DND-41 (cell line): ENCODE measurements around the gene PAEP.

Experiments used
- ATAC-seq: fragments of 200-7000 bp; cut with Tn5 transposase; 3 replicates; pipeline ENCODE4 v1.9.1; 2021; ENCODE audit warnings: low read depth; ENCODE audit not compliant: insufficient read depth
- DNase-seq: peaks from one replicate; pipeline ENCODE4 v3.0.0-alpha.2; 2020
- H2AFZ ChIP-seq: 2 replicates; pipeline ENCODE4 v1.6.0; 2012; ENCODE audit warnings: low read depth, low read length
- H3K27ac ChIP-seq: 2 replicates; pipeline ENCODE4 v1.5.1; 2012; ENCODE audit warnings: low read length, inconsistent platforms
- H3K27me3 ChIP-seq: fragments of 200-600 bp; sonication (generic); 2 replicates; pipeline ENCODE4 v1.6.0; 2012; ENCODE audit warnings: low read length, mild to moderate bottlenecking, inconsistent platforms; ENCODE audit not compliant: insufficient read depth, poor library complexity
- H3K36me3 ChIP-seq: 2 replicates; pipeline ENCODE4 v1.5.1; 2012; ENCODE audit warnings: low read length, inconsistent platforms; ENCODE audit not compliant: insufficient read depth
- H3K4me1 ChIP-seq: 2 replicates; pipeline ENCODE4 v1.5.1; 2012; ENCODE audit warnings: mild to moderate bottlenecking, low read length; ENCODE audit not compliant: insufficient read depth
- H3K4me2 ChIP-seq: 2 replicates; pipeline ENCODE4 v1.6.0; 2012; ENCODE audit warnings: mild to moderate bottlenecking, moderate library complexity, low read length, inconsistent platforms; ENCODE audit not compliant: insufficient read depth
- H3K4me3 ChIP-seq, 2 experiments: fragments of 200-600 bp in 1 of 2; shearing (Covaris generic) in 1 of 2; 2 replicates each; pipeline ENCODE4 v1.5.1; 2012 to 2016; ENCODE audit warnings: inconsistent platforms in 2 of 2, low read length in 2 of 2, mild to moderate bottlenecking in 2 of 2, low read depth in 1 of 2, moderate library complexity in 1 of 2
- H3K79me2 ChIP-seq: 2 replicates; pipeline ENCODE4 v1.6.0; 2012; ENCODE audit warnings: low read length, inconsistent platforms; ENCODE audit not compliant: insufficient read depth
- H3K9ac ChIP-seq: 2 replicates; pipeline ENCODE4 v1.6.0; 2012; ENCODE audit warnings: low read depth, mild to moderate bottlenecking, inconsistent platforms, low read length, moderate library complexity
- H3K9me3 ChIP-seq: 2 replicates; pipeline ENCODE4 v1.5.1; 2012; ENCODE audit warnings: low read length, moderate library complexity, mild to moderate bottlenecking, inconsistent platforms; ENCODE audit not compliant: insufficient read depth, severe bottlenecking
- H4K20me1 ChIP-seq: 2 replicates; pipeline ENCODE4 v1.6.0; 2012; ENCODE audit warnings: low read length; ENCODE audit not compliant: insufficient read depth
- EZH2 ChIP-seq: IDR thresholded peaks from 3 replicates; pipeline ENCODE4 v1.6.1; 2012; ENCODE audit warnings: borderline replicate concordance, low read depth, mild to moderate bottlenecking, moderate library complexity, low read length, inconsistent platforms; ENCODE audit not compliant: severe bottlenecking
- TF ChIP-seq, protein P1 (sequence below): IDR thresholded peaks from 2 replicates; pipeline ENCODE4 v1.5.1; 2012; ENCODE audit warnings: borderline replicate concordance, low read length, moderate library complexity, mild to moderate bottlenecking; ENCODE audit not compliant: poor library complexity, severe bottlenecking; ENCODE audit errors: extremely low read depth

PAEP gene

GRCh38 chr9:135565141-135565628, 3.6 kb downstream of the PAEP start:
- no peak overlapping the region for H2AFZ ChIP-seq
- H3K9me3 ChIP-seq, result no peaks in the 10 kb centered on the region
- no peak overlapping the region for H3K9ac ChIP-seq
- no peak for TF ChIP-seq EZH2
- TF ChIP-seq, protein P1, sequence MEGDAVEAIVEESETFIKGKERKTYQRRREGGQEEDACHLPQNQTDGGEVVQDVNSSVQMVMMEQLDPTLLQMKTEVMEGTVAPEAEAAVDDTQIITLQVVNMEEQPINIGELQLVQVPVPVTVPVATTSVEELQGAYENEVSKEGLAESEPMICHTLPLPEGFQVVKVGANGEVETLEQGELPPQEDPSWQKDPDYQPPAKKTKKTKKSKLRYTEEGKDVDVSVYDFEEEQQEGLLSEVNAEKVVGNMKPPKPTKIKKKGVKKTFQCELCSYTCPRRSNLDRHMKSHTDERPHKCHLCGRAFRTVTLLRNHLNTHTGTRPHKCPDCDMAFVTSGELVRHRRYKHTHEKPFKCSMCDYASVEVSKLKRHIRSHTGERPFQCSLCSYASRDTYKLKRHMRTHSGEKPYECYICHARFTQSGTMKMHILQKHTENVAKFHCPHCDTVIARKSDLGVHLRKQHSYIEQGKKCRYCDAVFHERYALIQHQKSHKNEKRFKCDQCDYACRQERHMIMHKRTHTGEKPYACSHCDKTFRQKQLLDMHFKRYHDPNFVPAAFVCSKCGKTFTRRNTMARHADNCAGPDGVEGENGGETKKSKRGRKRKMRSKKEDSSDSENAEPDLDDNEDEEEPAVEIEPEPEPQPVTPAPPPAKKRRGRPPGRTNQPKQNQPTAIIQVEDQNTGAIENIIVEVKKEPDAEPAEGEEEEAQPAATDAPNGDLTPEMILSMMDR, result no peak
- no peak overlapping the region for H3K4me3 ChIP-seq
- no peak for ATAC-seq
- no peak for DNase-seq
- H3K4me2 ChIP-seq, result no peak overlapping the region
- H3K27me3 ChIP-seq, result no peaks in the 10 kb centered on the region
- H3K4me1 ChIP-seq, result no peaks in the 10 kb centered on the region
- H4K20me1 ChIP-seq, result no peaks in the 10 kb centered on the region
- no peaks in the 10 kb centered on the region for H3K36me3 ChIP-seq
- no peak overlapping the region for H3K27ac ChIP-seq
- no peaks in the 10 kb centered on the region for H3K79me2 ChIP-seq

DNA sequence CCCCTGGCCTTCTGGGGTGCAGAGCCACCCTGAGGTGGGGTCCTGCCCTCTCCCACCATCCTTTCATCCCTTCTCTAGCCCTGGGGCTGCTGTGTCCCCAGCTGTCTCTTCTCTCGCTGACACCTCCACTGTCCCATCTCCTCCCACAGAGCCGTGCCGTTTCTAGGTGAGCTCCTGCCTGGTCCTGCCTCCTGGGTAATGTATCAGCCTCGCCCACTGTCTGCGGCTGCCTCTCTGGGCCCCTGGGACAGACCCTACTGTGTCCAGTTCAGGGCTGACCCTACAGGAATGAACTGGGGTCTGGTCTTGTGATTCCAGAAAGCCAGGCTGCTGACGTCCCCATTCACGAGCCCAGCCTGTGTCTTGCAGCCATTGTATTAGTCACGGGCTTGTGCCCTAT, 4.1 kb downstream of the PAEP start:
- H3K27me3 ChIP-seq, result no peaks in the 10 kb centered on the region
- TF ChIP-seq EZH2, result no peak
- TF ChIP-seq, protein P1, result no peak
- H2AFZ ChIP-seq, result no peak overlapping the region
- no peak overlapping the region for H3K4me2 ChIP-seq
- H3K79me2 ChIP-seq, result no peaks in the 10 kb centered on the region
- no peak overlapping the region for H3K27ac ChIP-seq
- no peaks in the 10 kb centered on the region for H3K4me1 ChIP-seq
- no peak for ATAC-seq
- H4K20me1 ChIP-seq, result no peaks in the 10 kb centered on the region
- no peak for DNase-seq
- no peak overlapping the region for H3K4me3 ChIP-seq
- no peak overlapping the region for H3K9ac ChIP-seq
- no peaks in the 10 kb centered on the region for H3K36me3 ChIP-seq
- no peaks in the 10 kb centered on the region for H3K9me3 ChIP-seq

DNA sequence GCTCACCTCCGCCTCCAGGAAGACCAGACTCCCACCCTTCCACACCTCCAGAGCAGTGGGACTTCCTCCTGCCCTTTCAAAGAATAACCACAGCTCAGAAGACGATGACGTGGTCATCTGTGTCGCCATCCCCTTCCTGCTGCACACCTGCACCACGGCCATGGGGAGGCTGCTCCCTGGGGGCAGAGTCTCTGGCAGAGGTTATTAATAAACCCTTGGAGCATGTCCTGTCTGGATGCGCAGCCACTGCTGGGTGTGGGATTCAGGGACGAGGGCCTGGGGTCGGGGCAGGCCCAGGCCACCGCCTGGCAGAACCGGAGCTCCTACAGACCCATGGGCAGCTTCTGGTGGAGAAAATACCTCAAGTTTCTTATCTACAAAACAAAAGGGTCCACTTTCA, 5.0 kb downstream of the PAEP start:
- Histone ChIP-seq H3K4me2 (no peak overlapping the region), H3K27ac (no peak overlapping the region)
- ATAC-seq, result no peak

More for the DNA sequence above, 5.0 kb downstream of the PAEP start:
- H3K27me3 ChIP-seq, result no peaks in the 10 kb centered on the region
- no peak overlapping the region for H2AFZ ChIP-seq
- H3K4me1 ChIP-seq, result no peaks in the 10 kb centered on the region
- no peaks in the 10 kb centered on the region for H3K36me3 ChIP-seq
- TF ChIP-seq, protein P1, result no peak
- TF ChIP-seq EZH2, result no peak
- no peak for DNase-seq
- no peaks in the 10 kb centered on the region for H4K20me1 ChIP-seq
- no peaks in the 10 kb centered on the region for H3K9me3 ChIP-seq
- no peaks in the 10 kb centered on the region for H3K79me2 ChIP-seq
- H3K9ac ChIP-seq, result no peak overlapping the region
- H3K4me3 ChIP-seq, result no peak overlapping the region
